Renal cortex interstitium (tissue), 11 donors: Measurements from ENCODE around the gene SRGAP2B. TPM values are rescaled to one million over a fixed set of nuclear protein-coding genes. Genes with fewer than 3 reads are reported as not detected.
"Not testable (repeated sequence)": the region's sequence is repeated elsewhere in the genome, so short reads cannot be mapped to it uniquely, and the experiment has no call there.

Experiments used
- DNase-seq, 11 donors: peaks; one replicate each; pipeline ENCODE4 v3.0.0-alpha.2; 2013; ENCODE audit warnings: low read depth in 9 of 11, low spot score in 4 of 11; ENCODE audit errors: extremely low read depth in 1 of 11
- polyA plus RNA-seq, 3 donors: library from polyadenylated mRNA; unstranded; fragments of 120-200 nt; gene quantifications; one replicate each; pipeline ENCODE4 v1.2.1, GENCODE V29; 2013; ENCODE audit not compliant: insufficient read length in 3 of 3

Gene SRGAP2B
- polyA plus RNA-seq, 3 donors: 24.2 to 41.0 (median 33.9) TPM

GRCh38 chr1:145010580-145010979 is 84.5 kb downstream of the SRGAP2B start:
- DNase-seq: not testable (repeated sequence)

- not testable (repeated sequence) for DNase-seq
Observed at GRCh38 chr1:145009928-145010327, 85.2 kb downstream of the SRGAP2B start.

GRCh38 chr1:145008388-145008787 is 86.7 kb downstream of the SRGAP2B start:
- DNase-seq: not testable (repeated sequence)

- not testable (repeated sequence) for DNase-seq
Observed at GRCh38 chr1:145005142-145005541, 90.0 kb downstream of the SRGAP2B start.

- not testable (repeated sequence) for DNase-seq
Observed at GRCh38 chr1:145001381-145001780, 93.7 kb downstream of the SRGAP2B start.

- not testable (repeated sequence) for DNase-seq
Observed at GRCh38 chr1:145000743-145001326, 94.3 kb downstream of the SRGAP2B start.

GRCh38 chr1:145000074-145000742 is 94.9 kb downstream of the SRGAP2B start:
- DNase-seq: not testable (repeated sequence)

- DNase-seq: not testable (repeated sequence)
Observed at GRCh38 chr1:144998981-144999273, 96.2 kb downstream of the SRGAP2B start.

- DNase-seq: not testable (repeated sequence)
Observed at GRCh38 chr1:144998134-144998980, 96.8 kb downstream of the SRGAP2B start.

GRCh38 chr1:144995833-144996410 is 99.2 kb downstream of the SRGAP2B start:
- DNase-seq: not testable (repeated sequence)

- DNase-seq: not testable (repeated sequence)
Observed at GRCh38 chr1:144992915-144993314, 102.2 kb downstream of the SRGAP2B start.

- DNase-seq: not testable (repeated sequence)
Observed at GRCh38 chr1:144990611-144991010, 104.5 kb downstream of the SRGAP2B start.

GRCh38 chr1:144987131-144987530 is 108.0 kb downstream of the SRGAP2B start:
- DNase-seq: not testable (repeated sequence)

GRCh38 chr1:144986171-144986860 is 108.8 kb downstream of the SRGAP2B start:
- DNase-seq: not testable (repeated sequence)

GRCh38 chr1:144985550-144986170 is 109.5 kb downstream of the SRGAP2B start:
- not testable (repeated sequence) for DNase-seq

- DNase-seq: not testable (repeated sequence)
Observed at GRCh38 chr1:144982802-144983525, 112.2 kb downstream of the SRGAP2B start.

- not testable (repeated sequence) for DNase-seq
Observed at GRCh38 chr1:144981157-144981556, 114.0 kb downstream of the SRGAP2B start.
